ENCODE results near the gene PTPRM. TPM values are rescaled to one million over a fixed set of nuclear protein-coding genes. Genes with fewer than 3 reads are reported as not detected.

Gene PTPRM
- total RNA-seq, 1 donor from 2014 or later: 1.00 TPM

DNA sequence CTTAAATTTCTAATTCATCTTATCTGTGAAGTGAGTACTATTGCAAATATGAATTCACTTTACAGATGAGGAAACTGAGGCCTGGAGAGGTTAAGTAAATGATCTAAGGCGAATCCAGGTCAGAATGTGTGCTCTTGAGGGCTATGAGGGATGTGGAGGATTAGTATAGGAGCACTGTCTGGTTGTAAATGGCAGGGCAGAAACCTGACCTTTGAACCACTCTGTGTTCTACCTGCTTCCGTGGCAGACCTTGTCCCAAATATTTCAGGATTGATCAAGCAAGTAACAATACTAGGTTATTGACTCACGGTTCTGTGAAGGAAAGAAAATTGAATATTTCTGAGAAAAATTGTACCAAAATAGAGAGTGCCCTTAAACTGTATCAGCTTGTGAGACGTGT, 74.7 kb downstream of the PTPRM start:
- ATAC-seq (ENCODE audit: low read depth): no peak
- TF ChIP-seq, protein P1, sequence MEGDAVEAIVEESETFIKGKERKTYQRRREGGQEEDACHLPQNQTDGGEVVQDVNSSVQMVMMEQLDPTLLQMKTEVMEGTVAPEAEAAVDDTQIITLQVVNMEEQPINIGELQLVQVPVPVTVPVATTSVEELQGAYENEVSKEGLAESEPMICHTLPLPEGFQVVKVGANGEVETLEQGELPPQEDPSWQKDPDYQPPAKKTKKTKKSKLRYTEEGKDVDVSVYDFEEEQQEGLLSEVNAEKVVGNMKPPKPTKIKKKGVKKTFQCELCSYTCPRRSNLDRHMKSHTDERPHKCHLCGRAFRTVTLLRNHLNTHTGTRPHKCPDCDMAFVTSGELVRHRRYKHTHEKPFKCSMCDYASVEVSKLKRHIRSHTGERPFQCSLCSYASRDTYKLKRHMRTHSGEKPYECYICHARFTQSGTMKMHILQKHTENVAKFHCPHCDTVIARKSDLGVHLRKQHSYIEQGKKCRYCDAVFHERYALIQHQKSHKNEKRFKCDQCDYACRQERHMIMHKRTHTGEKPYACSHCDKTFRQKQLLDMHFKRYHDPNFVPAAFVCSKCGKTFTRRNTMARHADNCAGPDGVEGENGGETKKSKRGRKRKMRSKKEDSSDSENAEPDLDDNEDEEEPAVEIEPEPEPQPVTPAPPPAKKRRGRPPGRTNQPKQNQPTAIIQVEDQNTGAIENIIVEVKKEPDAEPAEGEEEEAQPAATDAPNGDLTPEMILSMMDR (IDR thresholded peaks at IDR 0.05): no peak
- no peak overlapping the region for H3K4me3 Mint-ChIP-seq
- CTCF ChIA-PET: no interaction called here
- no peak overlapping the region for H3K27ac Mint-ChIP-seq
- no peaks in the 10 kb centered on the region for H3K4me1 Mint-ChIP-seq
- no peaks in the 10 kb centered on the region for H3K27me3 Mint-ChIP-seq
- POLR2A ChIA-PET: no interaction called here
- intact Hi-C loops (cut with micrococcal nuclease): no loop called here
- no peak for DNase-seq
- H3K9me3 Mint-ChIP-seq: no peaks in the 10 kb centered on the region
- H3K36me3 Mint-ChIP-seq (ENCODE audit: low read depth): no peaks in the 10 kb centered on the region

DNA sequence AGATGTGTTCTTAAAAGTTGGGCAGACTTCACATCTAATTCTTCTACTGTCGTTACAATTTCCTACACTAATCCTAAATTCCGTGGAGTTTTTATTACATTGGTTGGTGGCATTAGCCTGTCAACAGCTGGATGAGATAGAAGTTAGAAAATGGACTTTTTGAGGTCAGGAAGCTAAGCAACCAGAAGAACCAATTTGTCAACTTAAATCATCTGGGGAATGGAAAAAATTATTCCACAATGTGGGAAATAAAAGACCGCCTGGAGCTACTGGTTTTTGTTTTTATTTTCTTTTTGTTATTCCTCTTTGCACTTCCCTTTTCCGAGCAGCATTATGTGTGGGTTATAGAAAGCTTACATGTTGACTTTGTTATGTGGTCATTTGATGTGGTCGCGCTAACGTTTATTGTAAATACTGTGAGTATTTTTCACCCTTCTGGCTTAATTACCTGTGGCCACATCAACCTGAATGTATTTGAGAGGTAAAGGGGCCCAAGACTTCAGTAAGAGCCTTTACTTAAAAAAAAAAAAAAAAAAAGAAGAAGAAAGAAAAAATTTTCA, 75.3 kb downstream of the PTPRM start:
- ATAC-seq (ENCODE audit: low read depth): no peak
- TF ChIP-seq, protein P1 (IDR thresholded peaks at IDR 0.05): no peak
- H3K36me3 Mint-ChIP-seq (ENCODE audit: low read depth): no peaks in the 10 kb centered on the region
- no peaks in the 10 kb centered on the region for H3K4me1 Mint-ChIP-seq
- no peak overlapping the region for H3K4me3 Mint-ChIP-seq
- H3K9me3 Mint-ChIP-seq: no peaks in the 10 kb centered on the region
- intact Hi-C loops (cut with micrococcal nuclease): no loop called here
- DNase-seq: no peak
- ChIA-PET CTCF (no interaction called here), POLR2A (no interaction called here)
- H3K27me3 Mint-ChIP-seq: no peaks in the 10 kb centered on the region
- H3K27ac Mint-ChIP-seq: no peak overlapping the region

GRCh38 chr18:7645756-7646155, 78.6 kb downstream of the PTPRM start:
- H3K27me3 Mint-ChIP-seq: no peaks in the 10 kb centered on the region
- DNase-seq: no peak
- ChIA-PET CTCF (no interaction called here), POLR2A (no interaction called here)
- TF ChIP-seq, protein P1 (IDR thresholded peaks at IDR 0.05): no peak
- H3K4me1 Mint-ChIP-seq: no peaks in the 10 kb centered on the region
- no peak overlapping the region for H3K4me3 Mint-ChIP-seq
- H3K9me3 Mint-ChIP-seq: no peaks in the 10 kb centered on the region
- no peak overlapping the region for H3K27ac Mint-ChIP-seq
- intact Hi-C loops (cut with micrococcal nuclease): no loop called here
- no peaks in the 10 kb centered on the region for H3K36me3 Mint-ChIP-seq (ENCODE audit: low read depth)
- no peak for ATAC-seq (ENCODE audit: low read depth)

- ATAC-seq (ENCODE audit: low read depth) (no peak), DNase-seq (no peak)
- no peaks in the 10 kb centered on the region for H3K27me3 Mint-ChIP-seq
- H3K9me3 Mint-ChIP-seq: no peaks in the 10 kb centered on the region
- no peak overlapping the region for H3K27ac Mint-ChIP-seq
- no peaks in the 10 kb centered on the region for H3K4me1 Mint-ChIP-seq
- H3K4me3 Mint-ChIP-seq: no peak overlapping the region
- ChIA-PET POLR2A (no interaction called here), CTCF (no interaction called here)
- intact Hi-C loops (cut with micrococcal nuclease): no loop called here
- TF ChIP-seq, protein P1 (IDR thresholded peaks at IDR 0.05): no peak
- no peaks in the 10 kb centered on the region for H3K36me3 Mint-ChIP-seq (ENCODE audit: low read depth)
Measured at GRCh38 chr18:7646174-7646886, 79.2 kb downstream of the PTPRM start.

DNA sequence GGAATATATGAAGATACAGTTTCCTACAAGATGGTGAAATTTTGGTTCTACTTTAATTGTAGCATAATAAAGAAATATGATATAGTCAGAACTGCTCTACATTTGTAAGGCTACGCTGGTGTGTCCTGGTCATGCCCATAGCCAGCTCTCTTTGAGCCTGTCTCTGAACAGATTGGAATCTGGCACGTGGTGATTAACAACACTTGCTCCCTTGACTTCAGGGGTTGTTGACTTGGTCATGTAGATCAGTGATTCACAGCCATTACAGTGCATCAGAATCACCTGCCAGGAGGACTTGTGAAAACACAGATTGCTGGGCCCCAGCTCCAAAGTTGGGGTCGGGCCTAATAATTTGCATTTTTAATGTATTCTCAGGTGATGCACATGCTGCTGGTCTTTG, 80.4 kb downstream of the PTPRM start:
- H3K9me3 Mint-ChIP-seq: no peaks in the 10 kb centered on the region
- no peak overlapping the region for H3K4me3 Mint-ChIP-seq
- no peak overlapping the region for H3K27ac Mint-ChIP-seq
- TF ChIP-seq, protein P1 (IDR thresholded peaks at IDR 0.05): no peak
- POLR2A ChIA-PET: no interaction called here
- no peaks in the 10 kb centered on the region for H3K4me1 Mint-ChIP-seq
- DNase-seq: no peak
- intact Hi-C loops (cut with micrococcal nuclease): no loop called here
- ATAC-seq (ENCODE audit: low read depth): no peak
- H3K27me3 Mint-ChIP-seq: no peaks in the 10 kb centered on the region
- no peaks in the 10 kb centered on the region for H3K36me3 Mint-ChIP-seq (ENCODE audit: low read depth)
- CTCF ChIA-PET: no interaction called here

Measured in activated B cell treated with CpG ODN at 0.5 μM for 24 hours (primary cell).